Gastroesophageal sphincter (tissue), 3 donors: ENCODE data around the gene PAQR7.

Experiments
- CTCF ChIP-seq, 4 experiments: fragments of 200-600 bp in 2 of 4; fragments of 450-650 bp in 2 of 4; sonication (generic) in 1 of 4; IDR thresholded peaks; one replicate each; pipeline ENCODE4 v1.5.1; 2017 to 2019; ENCODE audit warnings: antibody characterized with exemption in 4 of 4, mild to moderate bottlenecking in 2 of 4, moderate library complexity in 2 of 4
- POLR2A ChIP-seq, 2 donors: fragments of 450-650 bp; IDR thresholded peaks; one replicate each; pipeline ENCODE4 v1.6.1; 2017; ENCODE audit warnings: antibody characterized with exemption in 2 of 2, mild to moderate bottlenecking in 2 of 2, moderate library complexity in 1 of 2
- POLR2AphosphoS5 ChIP-seq: sonication (generic); formaldehyde crosslinking; IDR thresholded peaks from one replicate; pipeline ENCODE4 v1.6.1; 2017; ENCODE audit warnings: antibody characterized with exemption

GRCh38 chr1:25813071-25813733, 62.3 kb downstream of the PAQR7 start:
- TF ChIP-seq CTCF (IDR thresholded peaks at IDR 0.05) (no peak), POLR2AphosphoS5 (no peak), POLR2A (IDR thresholded peaks at IDR 0.05) (no peak)
